22Rv1 (cell line): ENCODE data around the gene ATF7IP2.

Source experiments
- H3K27ac ChIP-seq: fragments of 450-650 bp; 2 replicates; pipeline ENCODE4 v1.5.1; 2017
- ZFX ChIP-seq: fragments of 450-650 bp; IDR thresholded peaks from 2 replicates; pipeline ENCODE4 v1.6.1; 2017; ENCODE audit warnings: antibody characterized with exemption, borderline replicate concordance
- TF ChIP-seq, protein P1 (sequence below): fragments of 450-650 bp; IDR thresholded peaks from 2 replicates; pipeline ENCODE4 v1.5.1; 2017; ENCODE audit warnings: mild to moderate bottlenecking

Gene ATF7IP2

DNA sequence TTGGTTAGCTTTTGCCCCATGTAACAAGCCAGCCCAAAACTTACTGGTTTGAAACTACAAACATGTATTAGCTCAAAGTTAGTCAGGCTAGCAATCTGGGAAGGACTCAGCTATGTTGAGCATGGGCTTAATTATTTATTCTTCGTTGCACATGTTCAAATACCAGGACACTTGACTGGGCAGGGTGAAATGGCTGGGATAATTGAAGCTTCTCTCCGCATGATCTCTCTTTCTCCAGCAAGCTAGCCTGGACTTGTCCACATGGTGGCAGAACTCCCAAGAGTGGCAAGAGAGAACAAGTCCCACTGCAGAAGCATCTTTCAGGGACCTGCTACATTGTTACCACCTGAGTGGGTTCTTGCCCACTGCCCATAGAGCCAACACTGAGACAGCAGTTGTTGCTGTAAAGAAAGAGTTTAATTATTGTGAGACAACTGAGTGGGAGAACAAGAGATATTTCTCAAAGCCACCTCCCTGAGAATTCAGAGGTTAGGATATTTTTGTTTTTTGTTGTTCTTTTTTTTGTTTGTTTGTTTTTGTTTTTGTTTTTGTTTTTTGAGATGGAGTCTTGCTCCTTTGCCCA lies 16.8 kb upstream of the ATF7IP2 start:
- no peak for TF ChIP-seq ZFX
- TF ChIP-seq, protein P1, sequence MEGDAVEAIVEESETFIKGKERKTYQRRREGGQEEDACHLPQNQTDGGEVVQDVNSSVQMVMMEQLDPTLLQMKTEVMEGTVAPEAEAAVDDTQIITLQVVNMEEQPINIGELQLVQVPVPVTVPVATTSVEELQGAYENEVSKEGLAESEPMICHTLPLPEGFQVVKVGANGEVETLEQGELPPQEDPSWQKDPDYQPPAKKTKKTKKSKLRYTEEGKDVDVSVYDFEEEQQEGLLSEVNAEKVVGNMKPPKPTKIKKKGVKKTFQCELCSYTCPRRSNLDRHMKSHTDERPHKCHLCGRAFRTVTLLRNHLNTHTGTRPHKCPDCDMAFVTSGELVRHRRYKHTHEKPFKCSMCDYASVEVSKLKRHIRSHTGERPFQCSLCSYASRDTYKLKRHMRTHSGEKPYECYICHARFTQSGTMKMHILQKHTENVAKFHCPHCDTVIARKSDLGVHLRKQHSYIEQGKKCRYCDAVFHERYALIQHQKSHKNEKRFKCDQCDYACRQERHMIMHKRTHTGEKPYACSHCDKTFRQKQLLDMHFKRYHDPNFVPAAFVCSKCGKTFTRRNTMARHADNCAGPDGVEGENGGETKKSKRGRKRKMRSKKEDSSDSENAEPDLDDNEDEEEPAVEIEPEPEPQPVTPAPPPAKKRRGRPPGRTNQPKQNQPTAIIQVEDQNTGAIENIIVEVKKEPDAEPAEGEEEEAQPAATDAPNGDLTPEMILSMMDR, result peak; percentile 15
- H3K27ac ChIP-seq, result no peak overlapping the region

DNA sequence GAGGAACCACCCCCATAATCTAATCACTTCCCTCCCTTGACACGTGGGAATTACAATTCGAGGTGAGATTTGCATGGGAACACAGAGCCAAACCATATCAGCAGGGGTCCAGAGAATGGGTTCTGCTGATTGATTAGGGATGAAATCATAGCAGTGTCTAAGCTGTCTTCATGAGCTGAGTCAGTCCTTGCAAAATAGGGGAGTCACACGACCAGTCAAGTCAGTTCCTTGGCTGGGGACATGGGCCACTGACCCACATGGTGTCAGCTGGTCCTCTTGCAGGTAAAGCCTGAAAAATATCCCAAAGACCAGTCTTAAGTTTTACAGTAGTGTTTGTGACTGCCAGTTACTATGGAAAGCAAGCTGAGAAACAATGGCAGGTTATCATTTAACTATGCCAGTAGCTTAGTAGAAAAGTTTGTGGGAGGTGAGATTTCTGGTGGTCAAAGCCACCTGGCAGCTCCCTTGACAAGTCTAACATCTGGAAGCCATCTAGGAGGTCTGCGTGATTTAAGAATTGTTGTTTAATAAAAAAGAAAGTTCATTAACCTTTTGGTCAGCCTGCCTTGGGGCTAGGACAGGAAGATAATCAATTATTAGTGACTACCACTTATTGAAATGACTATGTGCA lies 15.7 kb upstream of the ATF7IP2 start:
- no peak for TF ChIP-seq ZFX
- TF ChIP-seq, protein P1, result no peak
- H3K27ac ChIP-seq, result no peak overlapping the region

DNA sequence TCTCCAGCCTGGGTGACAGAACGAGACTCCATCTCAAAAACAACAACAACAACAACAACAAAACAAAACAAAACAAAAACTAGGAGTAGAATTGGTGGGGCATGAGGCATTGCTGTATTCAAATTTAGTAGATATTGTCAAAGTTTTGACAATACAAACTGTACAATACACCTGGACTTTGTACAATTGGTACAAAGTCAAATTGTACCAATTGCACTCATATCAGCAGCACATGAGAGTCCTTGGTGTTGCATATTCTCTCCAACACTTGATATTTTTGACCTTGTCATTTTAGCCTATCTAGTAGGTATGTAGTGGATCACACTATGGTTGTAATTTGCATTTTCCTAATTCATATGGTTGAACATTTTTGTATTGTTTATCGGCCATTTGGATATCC lies 14.3 kb upstream of the ATF7IP2 start:
- H3K27ac ChIP-seq, result no peak overlapping the region
- TF ChIP-seq, protein P1, result no peak
- TF ChIP-seq ZFX, result no peak

DNA sequence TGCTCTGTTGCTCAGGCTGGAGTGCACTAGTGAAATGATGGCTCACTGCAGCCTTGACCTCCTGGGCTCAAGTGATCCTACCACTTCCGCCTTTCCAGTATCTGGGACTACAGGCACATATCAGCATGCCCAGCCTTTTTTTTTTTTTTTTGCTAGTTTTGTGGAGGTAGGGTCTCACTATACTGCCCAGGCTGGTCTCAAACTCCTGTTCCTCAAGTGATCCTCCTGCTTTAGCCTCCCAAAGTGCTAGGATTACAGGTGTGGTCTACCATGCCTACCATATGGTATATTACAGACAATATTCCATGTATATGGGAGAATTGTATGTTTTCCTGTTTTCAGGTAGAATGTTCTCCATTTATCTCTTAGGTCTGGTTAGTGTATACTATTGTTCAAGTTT lies 12.3 kb upstream of the ATF7IP2 start:
- no peak overlapping the region for H3K27ac ChIP-seq
- no peak for TF ChIP-seq ZFX
- TF ChIP-seq, protein P1, result no peak

DNA sequence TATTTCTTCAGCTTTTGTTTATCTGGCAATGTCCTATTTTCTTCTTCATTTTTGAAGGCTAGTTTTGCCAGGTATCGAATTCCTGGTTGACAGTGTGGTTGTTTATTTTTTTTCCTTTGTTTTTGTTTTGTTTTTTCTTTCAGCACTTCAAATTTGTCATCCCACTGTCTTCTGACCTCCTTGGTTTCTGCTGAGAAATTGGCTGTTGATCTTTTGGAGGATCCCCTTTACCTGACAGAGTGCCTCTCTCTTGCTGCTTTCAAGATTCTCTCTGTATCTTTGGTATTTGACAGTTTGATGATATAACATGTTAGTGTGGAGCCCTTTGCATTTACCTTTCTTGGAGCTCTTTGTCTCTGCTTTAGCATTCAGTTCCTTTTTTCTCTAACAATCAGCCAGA lies 9.6 kb upstream of the ATF7IP2 start:
- TF ChIP-seq ZFX, result no peak
- TF ChIP-seq, protein P1, result no peak
- H3K27ac ChIP-seq, result no peak overlapping the region

DNA sequence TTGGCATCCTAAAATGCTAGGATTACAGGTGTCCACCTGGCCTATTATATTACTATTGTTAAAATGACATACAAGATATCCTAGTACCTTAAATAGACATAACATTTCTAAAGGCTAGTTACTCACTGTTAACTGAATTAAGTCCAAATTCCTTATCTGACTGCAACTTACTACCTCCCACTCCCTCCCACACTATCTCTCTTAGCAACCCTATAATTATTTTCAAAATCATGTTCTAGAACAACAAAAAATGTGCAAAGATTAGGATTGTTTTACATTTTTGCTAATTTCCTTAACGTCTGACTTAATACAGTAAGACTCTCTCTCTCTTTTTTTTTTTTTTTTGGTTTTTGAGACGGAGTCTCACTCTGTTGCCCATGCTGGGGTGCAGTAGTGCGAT lies 2.2 kb upstream of the ATF7IP2 start:
- H3K27ac ChIP-seq, result no peak overlapping the region
- TF ChIP-seq, protein P1, result no peak
- no peak for TF ChIP-seq ZFX

DNA sequence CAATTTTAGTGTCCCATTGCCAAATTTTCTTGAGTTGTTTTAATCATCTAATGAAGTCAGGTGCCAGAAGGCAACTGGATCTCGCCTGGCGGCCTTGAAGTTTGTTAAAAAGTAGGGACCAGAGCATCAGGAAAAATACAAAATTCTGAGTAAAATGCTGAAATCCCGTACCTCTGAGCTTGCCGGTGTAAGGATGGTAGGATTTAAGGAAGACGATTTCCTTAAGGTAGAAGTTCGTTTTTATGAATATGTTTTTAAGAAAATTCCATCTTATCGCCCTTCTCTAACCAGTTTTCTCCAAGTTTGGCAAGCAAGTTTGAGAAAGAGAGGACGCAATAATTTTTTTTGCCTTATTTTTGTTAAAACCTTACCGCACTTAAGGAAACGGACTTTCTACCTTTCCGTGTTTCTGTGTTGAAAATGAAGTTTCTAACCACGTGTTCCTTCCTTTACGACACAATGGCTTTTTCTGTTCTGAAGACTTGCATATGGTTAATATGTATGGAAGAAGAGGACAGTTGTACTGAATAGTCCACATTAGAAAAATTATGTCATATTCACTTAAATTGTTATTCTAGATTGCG lies 748 bp downstream of the ATF7IP2 start:
- peak overlapping the region; percentile 67 for H3K27ac ChIP-seq
- no peak for TF ChIP-seq ZFX
- TF ChIP-seq, protein P1, result no peak
